Stimulated activated CD8-positive, alpha-beta memory T cell treated with anti-CD3 and anti-CD28 coated beads, Interleukin-4, amount 100 ng/mL, for 24 hours (primary cell): ENCODE results near the gene CNNM2.
"Not testable (repeated sequence)": the region's sequence is repeated elsewhere in the genome, so short reads cannot be mapped to it uniquely, and the experiment has no call there.

Experiments
- DNase-seq: peaks from one replicate; pipeline ENCODE4 v3.0.0-alpha.2; 2020; ENCODE audit warnings: low read depth

CNNM2 gene

GRCh38 chr10:103109821-103110220, 191.7 kb downstream of the CNNM2 start:
- no peak for DNase-seq

- DNase-seq: no peak
These were observed 192.3 kb downstream of the CNNM2 start for GRCh38 chr10:103110407-103110806.

GRCh38 chr10:103111031-103111917, 193.2 kb downstream of the CNNM2 start:
- DNase-seq: no peak

GRCh38 chr10:103111918-103112877, 194.1 kb downstream of the CNNM2 start:
- no peak for DNase-seq

GRCh38 chr10:103114876-103115275, 196.8 kb downstream of the CNNM2 start:
- DNase-seq: no peak

GRCh38 chr10:103117247-103117646, 199.2 kb downstream of the CNNM2 start:
- DNase-seq: no peak

GRCh38 chr10:103120546-103120945, 202.5 kb downstream of the CNNM2 start:
- no peak for DNase-seq

GRCh38 chr10:103120977-103121735, 203.1 kb downstream of the CNNM2 start:
- DNase-seq: no peak

GRCh38 chr10:103123282-103124024, 205.4 kb downstream of the CNNM2 start:
- DNase-seq: no peak

- no peak for DNase-seq
These were observed 206.5 kb downstream of the CNNM2 start for GRCh38 chr10:103124420-103125096.

- no peak for DNase-seq
These were observed 207.5 kb downstream of the CNNM2 start for GRCh38 chr10:103125323-103126267.

GRCh38 chr10:103127241-103127640, 209.1 kb downstream of the CNNM2 start:
- DNase-seq: no peak

GRCh38 chr10:103130180-103130579, 212.1 kb downstream of the CNNM2 start:
- DNase-seq: not testable (repeated sequence)

- no peak for DNase-seq
These were observed 212.8 kb downstream of the CNNM2 start for GRCh38 chr10:103130910-103131309.

- DNase-seq: not testable (repeated sequence)
These were observed 217.1 kb downstream of the CNNM2 start for GRCh38 chr10:103135168-103135567.

- DNase-seq: no peak
These were observed 221.7 kb downstream of the CNNM2 start for GRCh38 chr10:103139803-103140202.
